Measurements from ENCODE around the gene MYH10. TPM values are rescaled to one million over a fixed set of nuclear protein-coding genes. Genes with fewer than 3 reads are reported as not detected.

MYH10 gene
- total RNA-seq, 4 donors from 2014 or later, result 29.3 to 50.0 (median 35.4) TPM

- WGBS, 2 donors, result 66 to 71% methylated on average over 29 to 33 of the region's 33 CpGs
- Histone ChIP-seq H3K4me3 (peak overlapping the region in 1 of 4 donors; percentile 22), H3K27ac (peak overlapping the region; percentile 65 to 92 (median 80)), H3K27me3 (no peaks in the 10 kb centered on the region), H3K36me3 (peaks cover 0 to 69% (median 0%) of the 10 kb centered on the region in 3 donors), H3K9me3 (peaks cover 0 to 10% (median 0%) of the 10 kb centered on the region in 4 donors), H3K4me1 (peaks cover 0 to 61% (median 21%) of the 10 kb centered on the region in 4 donors)
- no peak for TF ChIP-seq CTCF (IDR thresholded peaks at IDR 0.05)
- no peak for TF ChIP-seq POLR2A (IDR thresholded peaks at IDR 0.05)
- TF ChIP-seq EP300 (IDR thresholded peaks at IDR 0.05), result no peak
- DNase-seq (ENCODE audit: low spot score in 2 of 2), result no peak
Measured at GRCh38 chr17:8480011-8480976, 150.2 kb downstream of the MYH10 start.

DNA sequence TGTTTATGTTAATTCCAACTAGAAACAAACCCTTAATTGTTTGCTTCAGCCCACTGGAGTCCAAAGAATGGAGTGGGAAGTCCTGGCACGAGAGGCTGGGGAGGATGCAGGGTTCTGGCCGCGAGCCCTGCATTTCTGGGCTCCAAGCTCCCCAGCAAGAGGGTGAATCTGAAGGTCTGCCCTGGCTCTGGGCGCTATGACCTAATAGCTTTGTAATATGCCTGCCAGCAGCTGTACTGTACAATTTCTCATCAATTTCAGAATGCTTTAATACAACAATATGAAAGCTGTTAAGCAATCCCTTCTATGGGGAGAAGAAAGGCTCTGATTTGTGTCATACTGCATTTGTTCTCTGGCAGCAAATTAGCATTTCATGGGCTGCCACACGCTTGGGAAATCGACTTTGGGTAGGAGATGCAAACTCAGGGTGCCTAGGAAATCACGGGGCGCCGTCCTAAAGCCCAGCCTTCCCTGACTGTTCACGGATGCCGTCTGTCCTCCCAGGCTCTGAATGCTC lies 151.0 kb downstream of the MYH10 start:
- 31 to 63% methylated on average over 11 of the region's 11 CpGs for WGBS, 2 donors
- peak in 1 of 2 donors; percentile 33 for DNase-seq (ENCODE audit: low spot score in 2 of 2)

GRCh38 chr17:8477715-8478441 lies 152.6 kb downstream of the MYH10 start:
- Histone ChIP-seq H3K4me1 (peaks cover 0 to 55% (median 19%) of the 10 kb centered on the region in 4 donors), H3K27ac (peak overlapping the region in 2 of 4 donors; percentile 64 to 88), H3K27me3 (no peaks in the 10 kb centered on the region), H3K4me3 (no peak overlapping the region), H3K36me3 (peaks cover 0 to 72% (median 6%) of the 10 kb centered on the region in 3 donors), H3K9me3 (no peaks in the 10 kb centered on the region)
- DNase-seq (ENCODE audit: low spot score in 2 of 2), result no peak
- TF ChIP-seq EP300 (IDR thresholded peaks at IDR 0.05) (no peak), CTCF (IDR thresholded peaks at IDR 0.05) (no peak), POLR2A (IDR thresholded peaks at IDR 0.05) (no peak)
- WGBS, 2 donors, result 79 to 80% methylated on average over 22 of the region's 22 CpGs

More for the DNA sequence above, 151.0 kb downstream of the MYH10 start:
- TF ChIP-seq CTCF (IDR thresholded peaks at IDR 0.05) (no peak), EP300 (IDR thresholded peaks at IDR 0.05) (peak; percentile 74 to 91), POLR2A (IDR thresholded peaks at IDR 0.05) (no peak)
- Histone ChIP-seq H3K27me3 (no peaks in the 10 kb centered on the region), H3K9me3 (peaks cover 0 to 5% (median 0%) of the 10 kb centered on the region in 4 donors), H3K4me3 (peak overlapping the region in 1 of 4 donors; percentile 22), H3K4me1 (peaks cover 0 to 61% (median 21%) of the 10 kb centered on the region in 4 donors), H3K27ac (peak overlapping the region; percentile 65 to 92 (median 80)), H3K36me3 (peaks cover 0 to 72% (median 6%) of the 10 kb centered on the region in 3 donors)

GRCh38 chr17:8477171-8477570 lies 153.4 kb downstream of the MYH10 start:
- Histone ChIP-seq H3K27ac (peak overlapping the region in 2 of 4 donors; percentile 64 to 88), H3K27me3 (no peaks in the 10 kb centered on the region), H3K4me3 (no peak overlapping the region), H3K9me3 (no peaks in the 10 kb centered on the region), H3K4me1 (peaks cover 0 to 48% (median 18%) of the 10 kb centered on the region in 4 donors), H3K36me3 (peaks cover 0 to 72% (median 6%) of the 10 kb centered on the region in 3 donors)
- TF ChIP-seq POLR2A (IDR thresholded peaks at IDR 0.05) (no peak), EP300 (IDR thresholded peaks at IDR 0.05) (no peak), CTCF (IDR thresholded peaks at IDR 0.05) (no peak)
- DNase-seq (ENCODE audit: low spot score in 2 of 2), result no peak
- 88 to 91% methylated on average over 8 of the region's 8 CpGs for WGBS, 2 donors
